HepG2 (cell line): ENCODE measurements around the gene RAC3. TPM values are rescaled to one million over a fixed set of nuclear protein-coding genes. Genes with fewer than 3 reads are reported as not detected.
A peak's percentile ranks its signal among the peaks of the same experiment; 100 is the strongest.

Experiments
- ATAC-seq: fragments of 200-7000 bp; cut with Tn5 transposase; 3 replicates; pipeline ENCODE4 v1.9.1; 2020; ENCODE audit warnings: mild to moderate bottlenecking, moderate library complexity
- BruUV-seq: library from RNA; stranded (reverse); fragments of 400-500 nt; replicated peaks from 2 replicates; lab custom pipeline; 2021; lab: Mats Ljungman, UMichigan
- CTCF ChIA-PET: fragments of 300-600 bp; formaldehyde crosslinking; extraction: SDS; loops from one replicate; lab custom pipeline; 2021; ENCODE audit warnings: low total read pairs, inconsistent platforms, low intra/inter-chr PET ratio; lab: Yijun Ruan, JAX
- POLR2A ChIA-PET: fragments of 350-600 bp; sonication (Branson Sonifier 250); formaldehyde crosslinking; loops from one replicate; lab custom pipeline; 2020; ENCODE audit warnings: antibody characterized with exemption, inconsistent platforms; lab: Yijun Ruan, JAX
- DNase-seq: peaks from one replicate; pipeline ENCODE4 v3.0.0-alpha.2; 2015; ENCODE audit warnings: low spot score
- FAIRE-seq: peaks from 3 replicates; lab custom pipeline; 2011; peaks lifted over from hg19 to GRCh38; lab: Jason Lieb, UNC
- H2AFZ ChIP-seq: one replicate; pipeline ENCODE4 v1.6.1; 2011; ENCODE audit warnings: low read length, inconsistent platforms
- H3K27ac ChIP-seq: fragments of 300-600 bp; 3 replicates; pipeline ENCODE4 v1.8.0; 2011; ENCODE audit warnings: mixed run types, mild to moderate bottlenecking, mixed read lengths, low read length, inconsistent platforms; ENCODE audit not compliant: insufficient read depth; ENCODE audit errors: extremely low read length
- H3K27me3 ChIP-seq, 2 experiments: fragments of 200-600 bp in 1 of 2; 2 replicates in 1 of 2; 3 replicates in 1 of 2; pipeline versions ENCODE4 v1.6.0 to v1.8.0; 2011; ENCODE audit warnings: low read length in 2 of 2, mild to moderate bottlenecking in 2 of 2, moderate library complexity in 2 of 2, inconsistent platforms in 1 of 2; ENCODE audit not compliant: insufficient read depth in 2 of 2, control insufficient read depth in 1 of 2
- H3K36me3 ChIP-seq, 2 experiments: fragments of 200-600 bp in 1 of 2; replicated peaks in 1 of 2; 2 replicates in 1 of 2; 3 replicates in 1 of 2; pipeline versions ENCODE4 v1.5.1 to v1.8.0; 2011; ENCODE audit warnings: low read length in 2 of 2, inconsistent platforms in 1 of 2; ENCODE audit not compliant: insufficient read depth in 2 of 2, control insufficient read depth in 1 of 2
- H3K4me1 ChIP-seq: 2 replicates; pipeline ENCODE4 v1.5.1; 2012; ENCODE audit warnings: low read length, inconsistent platforms; ENCODE audit not compliant: insufficient read depth
- H3K4me2 ChIP-seq: 2 replicates; pipeline ENCODE4 v1.6.0; 2011; ENCODE audit warnings: low read depth, low read length, inconsistent platforms
- H3K4me3 ChIP-seq, 3 experiments: fragments of 200-600 bp in 1 of 3; sonication (generic), shearing (Covaris generic) in 1 of 3; replicated peaks in 1 of 3; 2 replicates each; pipeline ENCODE4 v1.5.1; 2011 to 2016; ENCODE audit warnings: low read length in 3 of 3, inconsistent platforms in 2 of 3, low read depth in 2 of 3, mild to moderate bottlenecking in 2 of 3, control low read depth in 1 of 3, mixed read lengths in 1 of 3; ENCODE audit not compliant: insufficient read depth in 1 of 3
- H3K79me2 ChIP-seq: one replicate; pipeline ENCODE4 v1.6.1; 2011; ENCODE audit warnings: low read length, inconsistent platforms; ENCODE audit not compliant: insufficient read depth
- H3K9ac ChIP-seq: 2 replicates; pipeline ENCODE4 v1.6.0; 2011; ENCODE audit warnings: mild to moderate bottlenecking, low read depth, low read length, inconsistent platforms; ENCODE audit not compliant: insufficient read depth
- H3K9me3 ChIP-seq: 2 replicates; pipeline ENCODE4 v1.5.1; 2012; ENCODE audit warnings: mild to moderate bottlenecking, low read length
- H4K20me1 ChIP-seq: 2 replicates; pipeline ENCODE4 v1.6.0; 2011; ENCODE audit warnings: inconsistent platforms, mild to moderate bottlenecking, low read length, moderate library complexity; ENCODE audit not compliant: insufficient read depth
- FOXA1 ChIP-seq, 2 experiments: fragments of 450-650 bp in 1 of 2; sonication (generic) in 1 of 2; formaldehyde crosslinking in 1 of 2; IDR thresholded peaks; 2 replicates each; pipeline versions ENCODE4 v1.4.0 to v1.6.1; 2016 to 2020; ENCODE audit warnings: missing genetic modification reagents in 1 of 2
- HIVEP1 ChIP-seq: sonication (generic); formaldehyde crosslinking; IDR thresholded peaks from 2 replicates; pipeline ENCODE4 v1.4.0; 2020; ENCODE audit warnings: mild to moderate bottlenecking, missing genetic modification reagents
- HMGXB3 ChIP-seq: sonication (generic); formaldehyde crosslinking; IDR thresholded peaks from 2 replicates; pipeline ENCODE4 v1.4.0; 2020; ENCODE audit warnings: missing genetic modification reagents, borderline replicate concordance
- KAT2B ChIP-seq: fragments of 150-350 bp; IDR thresholded peaks from 2 replicates; pipeline ENCODE4 v1.6.1; 2014; ENCODE audit warnings: low read depth, low read length, borderline replicate concordance
- KDM1A ChIP-seq: IDR thresholded peaks from 2 replicates; pipeline ENCODE4 v1.6.1; 2016; ENCODE audit warnings: missing compliant biosample characterization
- MED13 ChIP-seq: sonication (generic); formaldehyde crosslinking; IDR thresholded peaks from 2 replicates; pipeline ENCODE4 v1.5.0; 2020; ENCODE audit warnings: missing genetic modification reagents
- NR2F6 ChIP-seq, 2 experiments: IDR thresholded peaks; 2 replicates each; pipeline ENCODE4 v1.6.1; 2016; ENCODE audit warnings: antibody characterized with exemption in 1 of 2, mild to moderate bottlenecking in 1 of 2
- PCBP1 ChIP-seq: fragments of 200-400 bp; formaldehyde crosslinking; IDR thresholded peaks from 2 replicates; pipeline ENCODE4 v1.6.1; 2017; ENCODE audit warnings: mild to moderate bottlenecking, low read depth, low read length, borderline replicate concordance
- RFXANK ChIP-seq: IDR thresholded peaks from 2 replicates; pipeline ENCODE4 v1.6.1; 2016
- TARDBP ChIP-seq: sonication (generic); formaldehyde crosslinking; IDR thresholded peaks from 2 replicates; pipeline ENCODE4 v1.8.0; 2022; ENCODE audit warnings: mild to moderate bottlenecking, missing genetic modification reagents
- ZNF10 ChIP-seq: sonication (generic); formaldehyde crosslinking; IDR thresholded peaks from 2 replicates; pipeline ENCODE4 v1.4.0; 2020; ENCODE audit warnings: mild to moderate bottlenecking, low read depth, missing genetic modification reagents, borderline replicate concordance
- ZNF275 ChIP-seq: sonication (generic); formaldehyde crosslinking; IDR thresholded peaks from 2 replicates; pipeline ENCODE4 v1.8.0; 2022; ENCODE audit warnings: missing genetic modification reagents, mild to moderate bottlenecking, inconsistent platforms, borderline replicate concordance
- ZNF580 ChIP-seq: IDR thresholded peaks from 2 replicates; pipeline ENCODE4 v1.6.1; 2016; ENCODE audit warnings: low read depth, borderline replicate concordance
- WGBS: methylation state at CpG from one replicate; pipeline ENCODE4 v1.1.6; 2017; ENCODE audit warnings: low lambda C conversion rate; 5-methylcytosine and 5-hydroxymethylcytosine counted together
- in situ Hi-C: cut with HindIII; loops from 2 replicates; pipeline ENCODE4 v1.10.0; 2017; ENCODE audit warnings: low pct_unique_long_range_greater_than_20kb; ENCODE audit not compliant: extremely low pct_ligation_motif_present
- intact Hi-C: fragments of 100-400 bp; cut with micrococcal nuclease; formaldehyde crosslinking; loops from one replicate; pipeline ENCODE4 v1.10.0; 2022; ENCODE audit not compliant: unreplicated experiment
- polyA plus RNA-seq, 8 experiments: library from polyadenylated mRNA; depleted of rRNA in 3 of 8; stranded (reverse) in 7 of 8; unstranded in 1 of 8; fragments of >200 nt; fragmentation: Illumina TruSeq in 4 of 8; extraction: Trizol in 4 of 8; gene quantifications; 2 replicates each; pipeline versions ENCODE4 v1.2.1 to v1.2.3, GENCODE V29; 2011 to 2016; ENCODE audit warnings: low read depth in 4 of 8, missing spikeins in 1 of 8, mixed read lengths in 1 of 8; ENCODE audit not compliant: insufficient read depth in 1 of 8
- total RNA-seq, 5 experiments: library from RNA; depleted of rRNA; stranded (reverse); fragments of >200 nt; fragmentation: Illumina TruSeq; extraction: Trizol; gene quantifications; 2 replicates each; pipeline ENCODE4 v1.2.3, GENCODE V29; 2016; ENCODE audit warnings: low read depth in 1 of 5

The RAC3 gene
- total and polyA plus RNA-seq, 2 of the 13 experiments (the other 11 are each of a cell fraction or from before 2014, with no cell fraction given), result 10.5 to 21.3 TPM

GRCh38 chr17:82007495-82008257 lies 23.8 kb upstream of the RAC3 start (continued):
- no peak for TF ChIP-seq KAT2B
- TF ChIP-seq ZNF10 (CRISPR knock-in tag), result no peak
- TF ChIP-seq RFXANK (CRISPR knock-in tag), result no peak
- no peak for TF ChIP-seq KDM1A (CRISPR knock-in tag)
- no peak for TF ChIP-seq ZNF275 (CRISPR knock-in tag)
- no peak for TF ChIP-seq NR2F6 (IDR thresholded peaks at IDR 0.05)
- no peak for TF ChIP-seq NR2F6 (CRISPR knock-in tag; IDR thresholded peaks at IDR 0.05)
- 0 out of 2 replicates have a peak, but pooled peaks have one; percentile 16 for TF ChIP-seq TARDBP (CRISPR knock-in tag)

GRCh38 chr17:82008258-82008940 lies 23.1 kb upstream of the RAC3 start:
- Histone ChIP-seq H3K4me2 (no peak overlapping the region), H3K27ac (no peak overlapping the region), H3K36me3 (peaks cover 43 to 59% of the 10 kb centered on the region in 2 experiments), H3K4me1 (peaks cover 72% of the 10 kb centered on the region), H3K79me2 (peaks cover 27% of the 10 kb centered on the region), H3K9ac (no peak overlapping the region), H3K4me3 (no peak overlapping the region), H2AFZ (no peak overlapping the region), H3K9me3 (no peaks in the 10 kb centered on the region), H4K20me1 (no peaks in the 10 kb centered on the region), H3K27me3 (no peaks in the 10 kb centered on the region)
- intact Hi-C loops (no loop called here), in situ Hi-C loops (no loop called here)
- FAIRE-seq (no peak), ATAC-seq (no peak), DNase-seq (no peak)
- WGBS, result 96% methylated on average over 21 of the region's 26 CpGs
- POLR2A ChIA-PET, result interaction anchor here (1.0 to 1.9 kb wide), 3 partner anchors 11 to 14 kb away, joined by 4 to 9 read pairs (median 8); no protein-coding TSS in a partner anchor
- no TSS peak for BruUV-seq
- CTCF ChIA-PET, result interaction anchor here (0.8 kb wide), 1 partner anchor 49 kb away, joined by 4 read pairs; no protein-coding TSS in a partner anchor
- TF ChIP-seq PCBP1, result peak; percentile 76; the same call in 1 of the 2 replicates
- TF ChIP-seq MED13 (CRISPR knock-in tag), result no peak
- no peak for TF ChIP-seq ZNF580 (CRISPR knock-in tag)
- no peak for TF ChIP-seq FOXA1 (IDR thresholded peaks at IDR 0.05)
- TF ChIP-seq FOXA1 (CRISPR knock-in tag; IDR thresholded peaks at IDR 0.05), result no peak
- TF ChIP-seq HMGXB3 (CRISPR knock-in tag), result no peak
- no peak for TF ChIP-seq HIVEP1 (CRISPR knock-in tag)
